HG02798 (cell line): ENCODE results near the gene SRSF6.
"Not testable (repeated sequence)": the region's sequence is repeated elsewhere in the genome, so short reads cannot be mapped to it uniquely, and the experiment has no call there.

ENCODE experiments used
- ATAC-seq: cut with Tn5 transposase; IDR thresholded peaks from one replicate; pipeline ENCODE4 v1.9.1; 2021; ENCODE audit warnings: mild to moderate bottlenecking; ENCODE audit not compliant: unreplicated experiment, poor library complexity

Gene SRSF6

GRCh38 chr20:43472671-43473380 lies 15.1 kb downstream of the SRSF6 start:
- no peak for ATAC-seq

GRCh38 chr20:43473381-43473704 lies 15.6 kb downstream of the SRSF6 start:
- ATAC-seq: no peak

- no peak for ATAC-seq
Measured at GRCh38 chr20:43477193-43477592, 19.5 kb downstream of the SRSF6 start.

GRCh38 chr20:43477619-43478018 lies 19.9 kb downstream of the SRSF6 start:
- ATAC-seq: no peak

- no peak for ATAC-seq
Measured at GRCh38 chr20:43490038-43490437, 32.3 kb downstream of the SRSF6 start.

- ATAC-seq: no peak
Measured at GRCh38 chr20:43492101-43492500, 34.4 kb downstream of the SRSF6 start.

- ATAC-seq: no peak
Measured at GRCh38 chr20:43495388-43495787, 37.7 kb downstream of the SRSF6 start.

- ATAC-seq: not testable (repeated sequence)
Measured at GRCh38 chr20:43502021-43502420, 44.3 kb downstream of the SRSF6 start.

- ATAC-seq: no peak
Measured at GRCh38 chr20:43506238-43506637, 48.5 kb downstream of the SRSF6 start.

GRCh38 chr20:43507150-43508080 lies 49.7 kb downstream of the SRSF6 start, which contains the start of gene L3MBTL1:
TSS of gene L3MBTL1 (plus strand) at chr20:43507697. CDS start at chr20:43513504, 5,807 bp downstream.
- ATAC-seq: no peak

GRCh38 chr20:43508106-43508505 lies 50.4 kb downstream of the SRSF6 start:
- no peak for ATAC-seq

- ATAC-seq: no peak
Measured at GRCh38 chr20:43508604-43509040, 50.9 kb downstream of the SRSF6 start.

- ATAC-seq: no peak
Measured at GRCh38 chr20:43511879-43512278, 54.2 kb downstream of the SRSF6 start.

- no peak for ATAC-seq
Measured at GRCh38 chr20:43513372-43513930, 55.8 kb downstream of the SRSF6 start.
